Amygdala (tissue), 56 donors: Measurements from ENCODE around the gene DHRS7B.
"Not testable (repeated sequence)": the region's sequence is repeated elsewhere in the genome, so short reads cannot be mapped to it uniquely, and the experiment has no call there.

Experiments used
- DNase-seq, 56 donors: peaks; one replicate each; lab custom pipeline; 2025; lab: John Stamatoyannopoulos, UW

Gene DHRS7B

GRCh38 chr17:21126645-21127508, at the start of gene DHRS7B:
Gene DHRS7B, plus strand, starts transcription at chr17:21126964. Its CDS starts 8 bp downstream, at chr17:21126972.
- DNase-seq = peak; percentile 42 to 97 (median 90)

DNA sequence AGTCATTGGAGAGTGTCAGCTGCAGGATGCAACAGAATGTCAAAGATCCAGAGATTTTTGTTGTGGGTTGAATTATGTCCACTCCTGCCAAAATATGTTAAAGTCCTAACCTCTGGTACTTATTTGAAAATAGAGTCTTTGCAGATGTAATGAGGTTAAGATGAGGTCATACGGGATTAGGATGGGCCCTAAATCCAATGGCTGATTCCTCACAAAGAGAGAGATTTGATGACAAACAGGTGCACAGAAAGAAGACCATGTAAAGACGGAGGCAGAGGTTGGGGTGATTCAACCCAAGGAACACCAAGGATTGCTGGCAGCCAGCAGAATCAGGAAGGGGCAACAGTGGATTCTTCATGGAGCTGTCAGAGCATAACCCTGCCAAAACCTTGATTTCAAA, 49.5 kb upstream of the DHRS7B start:
- DNase-seq = no peak

DNA sequence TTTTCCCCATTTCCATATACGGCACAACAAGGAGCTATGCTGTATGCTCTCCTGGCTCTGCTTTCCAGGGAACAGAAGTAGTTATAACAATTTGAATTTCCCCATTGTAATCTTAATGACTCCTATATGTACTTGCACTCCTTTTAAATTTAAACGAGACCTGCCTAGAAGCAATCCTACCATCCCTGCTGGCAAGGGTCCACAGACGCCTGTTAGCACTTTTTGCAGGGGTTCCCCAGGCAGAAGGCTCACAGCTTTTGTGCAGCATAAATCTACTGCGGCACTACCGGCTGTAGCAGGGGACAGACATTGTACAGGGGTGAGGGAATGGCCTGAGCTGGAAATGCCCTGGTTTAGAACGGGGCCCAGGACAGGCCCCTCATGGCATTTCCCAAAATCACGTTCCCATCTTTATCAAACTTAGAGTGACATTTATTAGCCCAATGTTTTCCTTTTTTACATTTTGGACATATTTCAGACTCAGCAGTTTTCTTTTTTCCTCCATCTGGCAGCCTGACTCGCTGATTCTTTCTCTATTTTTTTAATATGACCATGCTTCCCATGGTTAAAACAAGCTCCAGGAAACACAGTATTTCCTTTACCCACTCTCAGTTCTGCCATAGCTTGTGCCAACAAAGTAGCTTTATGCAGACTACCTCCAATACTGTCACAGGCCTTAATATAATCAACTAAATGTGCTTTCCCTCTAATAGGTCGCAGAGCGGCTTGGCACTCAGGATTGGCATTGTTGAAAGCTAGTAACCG, 48.6 kb upstream of the DHRS7B start:
- peak in 3 of 56 donors; percentile 8 to 16 (median 9) for DNase-seq

GRCh38 chr17:21079196-21079595, 47.6 kb upstream of the DHRS7B start:
- DNase-seq = no peak

- DNase-seq = no peak
Observed at GRCh38 chr17:21082001-21082436, 44.7 kb upstream of the DHRS7B start.

DNA sequence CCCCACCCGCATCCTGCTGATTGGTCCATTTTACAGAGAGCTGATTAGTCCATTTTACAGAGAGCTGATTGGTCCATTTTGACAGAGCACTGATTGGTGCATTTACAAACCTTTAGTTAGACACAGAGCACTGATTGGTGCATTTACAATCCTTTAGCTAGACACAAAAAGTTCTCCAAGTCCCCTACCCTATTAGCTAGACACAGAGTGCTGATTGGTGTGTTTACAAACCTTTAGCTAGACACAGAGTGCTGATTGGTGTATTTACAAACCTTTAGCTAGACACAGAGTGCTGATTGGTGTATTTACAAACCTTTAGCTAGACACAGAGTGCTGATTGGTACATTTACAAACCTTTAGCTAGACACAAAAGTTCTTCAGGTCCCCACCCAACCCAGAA, 41.5 kb upstream of the DHRS7B start:
- not testable (repeated sequence) for DNase-seq

DNA sequence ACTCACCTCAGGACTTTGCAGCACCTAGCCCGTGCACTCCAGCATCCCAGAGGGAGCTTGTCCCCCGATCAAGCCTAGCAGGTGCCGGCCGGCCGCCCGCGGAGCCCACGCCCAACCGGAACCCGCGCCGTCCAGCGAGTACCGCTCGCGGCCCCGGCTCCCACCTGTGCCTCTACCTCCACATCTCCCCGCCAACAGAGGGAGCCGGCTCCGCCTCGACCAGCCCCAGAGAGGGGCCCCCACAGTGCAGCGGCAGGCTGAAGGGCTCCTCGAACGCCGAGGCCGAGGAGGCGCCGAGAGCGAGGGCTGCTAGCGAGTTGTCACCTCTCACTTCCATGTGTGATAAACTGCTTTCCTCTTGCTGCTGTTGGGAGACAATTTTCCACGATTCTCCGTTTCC, 41.1 kb upstream of the DHRS7B start:
- no peak for DNase-seq

GRCh38 chr17:21089145-21089544, 37.6 kb upstream of the DHRS7B start:
- DNase-seq = no peak

GRCh38 chr17:21089933-21090901, 36.5 kb upstream of the DHRS7B start:
- no peak for DNase-seq

DNA sequence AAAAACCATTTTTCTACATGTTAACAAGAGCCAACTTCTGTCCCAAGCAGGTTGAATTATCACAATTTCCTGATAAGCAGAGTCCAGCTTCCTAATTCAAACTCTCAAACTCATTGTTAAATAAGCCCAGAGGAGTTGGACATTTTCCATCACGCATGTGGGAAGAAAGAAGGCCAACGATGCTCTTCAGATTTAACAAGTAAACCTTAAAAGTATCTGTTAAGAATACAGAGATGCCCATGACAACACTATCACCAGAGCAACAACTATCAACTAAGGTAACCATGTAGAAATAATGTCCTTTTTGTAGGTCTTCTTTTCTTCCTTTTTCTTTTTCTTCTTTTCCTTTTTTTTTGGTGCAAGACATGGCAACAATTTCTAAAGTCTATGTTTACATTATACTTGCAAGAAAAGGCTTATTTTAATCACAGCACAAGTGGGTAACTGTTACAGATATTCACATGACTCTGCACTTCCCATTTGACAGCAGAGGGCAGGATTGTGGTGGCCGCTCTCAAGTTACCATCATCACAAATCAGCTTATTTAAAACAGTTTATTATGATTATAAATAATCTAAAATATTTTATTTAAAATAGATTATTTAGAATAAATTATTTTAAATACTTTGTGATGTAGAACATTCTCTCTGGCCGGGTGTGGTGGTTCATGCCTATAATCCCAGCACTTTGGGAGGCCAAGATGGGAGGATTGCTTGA, 35.7 kb upstream of the DHRS7B start:
- peak in 3 of 56 donors; percentile 10 to 13 (median 10) for DNase-seq

GRCh38 chr17:21094298-21094704, 32.5 kb upstream of the DHRS7B start:
- no peak for DNase-seq

GRCh38 chr17:21095735-21096134, 31.0 kb upstream of the DHRS7B start:
- no peak for DNase-seq

GRCh38 chr17:21096874-21097273, 29.9 kb upstream of the DHRS7B start:
- no peak for DNase-seq

DNA sequence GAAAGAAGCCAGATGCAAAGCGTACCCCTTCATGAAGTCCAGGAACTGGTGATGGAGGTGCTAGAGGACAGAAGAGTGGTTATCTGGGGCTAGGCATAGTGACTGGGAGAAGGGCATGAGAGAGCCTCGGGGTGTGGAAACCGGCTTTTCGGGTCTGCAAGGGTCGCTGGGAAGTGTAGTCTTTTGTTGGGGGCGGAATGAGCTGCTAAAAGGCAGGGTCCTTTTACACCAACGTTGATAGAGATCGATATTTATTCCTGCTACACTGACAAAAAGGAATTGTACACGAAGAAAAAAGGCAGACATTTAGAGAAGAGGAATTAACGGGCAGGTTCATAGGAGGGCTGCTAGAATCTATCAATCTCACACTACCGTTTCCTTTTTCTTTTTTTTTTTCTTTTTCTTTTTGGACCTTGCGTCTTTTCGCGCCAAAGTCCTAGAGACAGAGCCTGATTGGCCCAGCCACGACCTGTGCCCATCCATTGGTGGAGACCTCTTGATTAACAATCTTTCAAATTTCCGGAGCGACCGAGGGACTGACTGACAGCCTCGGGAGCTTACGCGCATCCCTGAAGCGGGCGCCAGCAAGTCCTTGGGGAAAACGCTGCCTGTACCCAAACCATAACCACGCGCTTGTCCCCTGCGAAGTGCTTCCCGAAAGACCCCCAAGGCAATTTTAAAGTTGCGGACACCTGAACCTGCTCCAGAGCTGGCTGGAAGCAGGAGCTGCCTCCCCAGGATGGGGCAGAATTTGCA, 27.7 kb upstream of the DHRS7B start:
- peak in 43 of 56 donors; percentile 5 to 78 (median 40) for DNase-seq

DNA sequence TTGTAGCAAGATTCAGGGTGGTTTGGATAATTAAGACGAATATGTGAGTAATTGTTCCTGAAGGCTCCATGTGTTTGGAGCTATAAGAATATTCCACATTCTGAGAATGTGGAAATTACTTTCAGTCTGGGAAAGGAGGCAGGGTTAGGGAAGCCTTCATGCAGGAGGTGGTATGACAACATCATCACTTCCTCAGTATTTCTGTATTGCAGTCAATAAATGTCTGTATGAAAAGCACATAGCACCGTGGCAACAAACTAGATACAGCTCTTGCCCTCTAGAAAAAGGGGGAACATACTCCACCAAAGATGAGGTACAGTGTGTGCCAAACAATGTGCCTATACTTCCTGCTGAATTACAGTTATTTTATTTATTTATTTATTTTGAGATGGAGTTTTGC, 26.1 kb upstream of the DHRS7B start:
- no peak for DNase-seq

DNA sequence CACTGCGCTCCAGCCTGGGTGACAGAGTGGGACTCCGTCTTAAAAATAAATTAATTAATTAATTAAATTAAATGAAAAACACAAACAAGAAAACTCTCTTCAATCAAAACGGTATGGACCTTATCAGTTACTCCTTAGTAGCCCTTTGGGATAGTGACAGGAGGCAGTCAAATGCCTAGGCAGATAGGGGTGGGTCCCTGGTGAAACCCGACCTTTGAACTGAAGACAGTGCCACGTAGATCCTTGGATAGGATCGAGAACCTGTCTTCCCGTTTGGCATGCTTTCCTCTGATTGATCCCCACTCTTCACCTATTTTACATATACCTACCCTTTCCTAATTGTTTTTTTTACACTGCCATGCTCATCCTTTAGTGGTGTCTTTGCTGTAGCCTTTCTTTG, 22.2 kb upstream of the DHRS7B start:
- DNase-seq = no peak

DNA sequence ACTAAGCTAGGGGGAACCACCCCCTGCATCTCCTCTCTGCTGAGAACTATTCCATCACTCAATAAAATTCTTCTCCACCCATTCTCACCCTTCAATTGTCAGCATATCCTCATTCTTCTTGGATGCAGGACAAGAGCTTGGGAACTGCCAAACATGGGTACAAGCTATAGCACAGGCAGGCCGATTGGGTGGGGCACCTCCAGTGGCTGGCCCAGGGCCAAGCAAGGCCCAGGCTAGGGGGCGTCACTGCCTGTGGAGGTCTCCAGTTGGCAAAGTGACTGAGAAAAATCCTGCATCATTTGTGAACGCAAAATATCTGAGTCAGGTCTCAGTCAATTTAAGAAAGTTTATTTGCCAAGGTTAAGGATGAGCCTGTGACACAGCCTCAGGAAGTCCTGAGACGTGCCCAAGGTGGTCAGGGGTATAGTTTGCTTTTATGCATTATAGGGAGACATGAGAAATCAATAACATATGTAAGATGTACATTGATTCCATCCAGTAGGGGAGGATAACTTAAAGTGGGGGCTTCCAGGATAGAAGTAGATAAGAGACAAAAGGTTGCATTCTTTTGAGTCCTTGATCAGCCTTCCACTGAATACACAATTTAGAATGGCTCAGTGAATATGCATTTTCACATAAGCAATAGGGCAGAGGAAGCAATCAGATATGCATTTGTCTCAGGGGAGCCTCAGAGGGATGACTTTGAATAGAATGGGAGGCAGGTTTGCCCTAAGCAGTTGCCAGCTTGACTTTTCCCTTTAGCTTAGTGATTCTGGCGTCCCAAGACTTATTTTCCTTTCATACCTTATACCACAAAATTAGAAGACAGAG, 21.5 kb upstream of the DHRS7B start:
- DNase-seq = no peak

DNA sequence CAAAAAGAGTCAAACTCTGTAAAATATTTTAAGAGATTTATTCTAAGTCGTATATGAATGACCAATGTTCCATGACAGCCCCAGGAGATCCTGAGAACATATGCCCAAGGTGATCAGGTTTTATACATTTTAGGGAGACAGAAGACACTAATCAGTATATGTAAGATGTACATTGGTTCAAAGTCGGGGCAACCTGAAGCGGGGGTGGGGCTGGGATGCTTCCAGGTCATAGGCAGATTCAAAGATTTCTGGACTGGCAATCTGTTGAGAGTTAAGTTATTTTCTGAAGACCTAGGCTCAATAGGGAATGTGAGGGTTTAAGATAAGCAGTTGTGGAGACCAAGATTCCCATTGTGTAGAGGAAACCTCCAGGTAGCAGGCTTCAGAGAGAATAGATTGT, 20.4 kb upstream of the DHRS7B start:
- no peak for DNase-seq
